Caco-2 (cell line): ENCODE measurements around the gene ROPN1L. TPM values are rescaled to one million over a fixed set of nuclear protein-coding genes. Genes with fewer than 3 reads are reported as not detected.
"Not testable (repeated sequence)": the region's sequence is repeated elsewhere in the genome, so short reads cannot be mapped to it uniquely, and the experiment has no call there.

Experiments used
- BruUV-seq: library from RNA; stranded (reverse); fragments of 400-500 nt; replicated peaks from 2 replicates; lab custom pipeline; 2021; lab: Mats Ljungman, UMichigan
- CTCF ChIA-PET: fragments of 300-600 bp; sonication (Branson Sonifier 250); formaldehyde crosslinking; loops from one replicate; lab custom pipeline; 2022; ENCODE audit warnings: antibody characterized with exemption; lab: Charles Lee
- POLR2A ChIA-PET: fragments of 300-600 bp; sonication (Branson Sonifier 250); formaldehyde crosslinking; loops from one replicate; lab custom pipeline; 2022; ENCODE audit warnings: antibody characterized with exemption; lab: Charles Lee
- DNase-seq, 2 experiments: peaks; one replicate each; pipeline versions ENCODE4 v3.0.0 to v3.0.0-alpha.2; 2020 to 2022
- H3K27me3 ChIP-seq: replicated peaks from 2 replicates; pipeline ENCODE4 v1.6.0; 2011; ENCODE audit warnings: low read length; ENCODE audit not compliant: control insufficient read depth, insufficient read depth
- H3K36me3 ChIP-seq: 2 replicates; pipeline ENCODE4 v1.5.1; 2011; ENCODE audit warnings: low read length; ENCODE audit not compliant: control insufficient read depth, insufficient read depth
- H3K4me1 ChIP-seq: fragments of 250-450 bp; sonication (Bioruptor Pico); 2 replicates; pipeline ENCODE4 v1.5.1; 2020; ENCODE audit warnings: mild to moderate bottlenecking
- H3K4me3 ChIP-seq: 2 replicates; pipeline ENCODE4 v1.5.1; 2011; ENCODE audit warnings: low read depth, mild to moderate bottlenecking, control low read depth, low read length
- H3K9me3 ChIP-seq: fragments of 250-450 bp; sonication (Bioruptor Pico); 2 replicates; pipeline ENCODE4 v1.5.1; 2020; ENCODE audit warnings: mild to moderate bottlenecking, moderate library complexity
- H3K27ac Mint-ChIP-seq: one replicate; pipeline ENCODE4 v1.8.0; 2022; ENCODE audit warnings: mixed read lengths; ENCODE audit not compliant: unreplicated experiment
- H3K27me3 Mint-ChIP-seq: one replicate; pipeline ENCODE4 v1.8.0; 2022; ENCODE audit warnings: mixed read lengths; ENCODE audit not compliant: insufficient read depth, unreplicated experiment
- H3K36me3 Mint-ChIP-seq: one replicate; pipeline ENCODE4 v1.8.0; 2022; ENCODE audit warnings: mild to moderate bottlenecking, mixed read lengths; ENCODE audit not compliant: insufficient read depth, unreplicated experiment
- H3K4me1 Mint-ChIP-seq: one replicate; pipeline ENCODE4 v1.8.0; 2022; ENCODE audit warnings: low read depth, mixed read lengths; ENCODE audit not compliant: unreplicated experiment
- H3K4me3 Mint-ChIP-seq: one replicate; pipeline ENCODE4 v1.8.0; 2022; ENCODE audit warnings: mild to moderate bottlenecking, moderate library complexity, mixed read lengths; ENCODE audit not compliant: unreplicated experiment
- H3K9me3 Mint-ChIP-seq: one replicate; pipeline ENCODE4 v1.8.0; 2022; ENCODE audit warnings: mixed read lengths; ENCODE audit not compliant: unreplicated experiment
- intact Hi-C: fragments of 100-400 bp; cut with micrococcal nuclease; formaldehyde crosslinking; loops from one replicate; pipeline ENCODE4 v1.10.0; 2022; ENCODE audit not compliant: unreplicated experiment
- total RNA-seq: library from RNA; stranded (reverse); gene quantifications from 2 replicates; pipeline ENCODE4 v1.2.3, GENCODE V29; 2022
- TF ChIP-seq, protein P1 (sequence below), 2 experiments: fragments of 200-600 bp in 1 of 2; IDR thresholded peaks; 1 replicate in 1 of 2; 2 replicates in 1 of 2; pipeline versions ENCODE4 v1.5.1 to v1.8.0; 2011 to 2022; ENCODE audit warnings: antibody characterized with exemption in 1 of 2, control low read depth in 1 of 2, inconsistent platforms in 1 of 2, low read depth in 1 of 2, low read length in 1 of 2, mild to moderate bottlenecking in 1 of 2, moderate library complexity in 1 of 2; ENCODE audit not compliant: insufficient read depth in 1 of 2, severe bottlenecking in 1 of 2, unreplicated experiment in 1 of 2

ROPN1L gene
- total RNA-seq, 1 experiment from 2014 or later = 0.48 TPM

DNA sequence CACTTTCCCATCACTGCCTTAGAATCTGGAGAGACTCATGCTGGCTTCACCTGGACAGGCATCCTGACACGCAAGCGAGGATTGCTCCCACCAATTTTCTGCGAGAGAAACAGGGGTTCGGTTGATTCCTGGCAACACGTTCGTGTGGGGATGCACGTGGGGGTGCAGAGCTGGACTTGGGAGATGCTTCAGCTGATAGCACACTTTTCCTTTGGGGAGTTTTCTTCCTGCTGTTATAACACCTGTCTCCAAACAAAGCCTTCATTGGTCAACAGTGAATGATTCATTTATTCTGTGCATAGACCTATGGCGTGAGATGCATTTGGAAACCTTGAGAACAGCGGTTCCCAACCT, 50.0 kb downstream of the ROPN1L start:
- Mint-ChIP-seq H3K27me3 (no peaks in the 10 kb centered on the region), H3K27ac (no peak overlapping the region), H3K4me3 (no peak overlapping the region), H3K36me3 (peaks cover 26% of the 10 kb centered on the region), H3K4me1 (no peaks in the 10 kb centered on the region), H3K9me3 (peaks cover 19% of the 10 kb centered on the region)
- H3K9me3 ChIP-seq = peaks cover 44% of the 10 kb centered on the region
- no peak for DNase-seq
- POLR2A ChIA-PET = no interaction called here
- H3K4me3 ChIP-seq = no peak overlapping the region
- no peaks in the 10 kb centered on the region; the same call in 1 of the 2 replicates for H3K4me1 ChIP-seq
- H3K36me3 ChIP-seq = no peaks in the 10 kb centered on the region
- CTCF ChIA-PET = no interaction called here
- no peaks in the 10 kb centered on the region for H3K27me3 ChIP-seq
- intact Hi-C loops = no loop called here
- no TSS peak for BruUV-seq
- TF ChIP-seq, protein P1, sequence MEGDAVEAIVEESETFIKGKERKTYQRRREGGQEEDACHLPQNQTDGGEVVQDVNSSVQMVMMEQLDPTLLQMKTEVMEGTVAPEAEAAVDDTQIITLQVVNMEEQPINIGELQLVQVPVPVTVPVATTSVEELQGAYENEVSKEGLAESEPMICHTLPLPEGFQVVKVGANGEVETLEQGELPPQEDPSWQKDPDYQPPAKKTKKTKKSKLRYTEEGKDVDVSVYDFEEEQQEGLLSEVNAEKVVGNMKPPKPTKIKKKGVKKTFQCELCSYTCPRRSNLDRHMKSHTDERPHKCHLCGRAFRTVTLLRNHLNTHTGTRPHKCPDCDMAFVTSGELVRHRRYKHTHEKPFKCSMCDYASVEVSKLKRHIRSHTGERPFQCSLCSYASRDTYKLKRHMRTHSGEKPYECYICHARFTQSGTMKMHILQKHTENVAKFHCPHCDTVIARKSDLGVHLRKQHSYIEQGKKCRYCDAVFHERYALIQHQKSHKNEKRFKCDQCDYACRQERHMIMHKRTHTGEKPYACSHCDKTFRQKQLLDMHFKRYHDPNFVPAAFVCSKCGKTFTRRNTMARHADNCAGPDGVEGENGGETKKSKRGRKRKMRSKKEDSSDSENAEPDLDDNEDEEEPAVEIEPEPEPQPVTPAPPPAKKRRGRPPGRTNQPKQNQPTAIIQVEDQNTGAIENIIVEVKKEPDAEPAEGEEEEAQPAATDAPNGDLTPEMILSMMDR (IDR thresholded peaks at IDR 0.05; ENCODE audit: insufficient read depth in 1 of 2, low read depth in 1 of 2, low read length in 1 of 2, severe bottlenecking in 1 of 2, unreplicated experiment in 1 of 2) = no peak

DNA sequence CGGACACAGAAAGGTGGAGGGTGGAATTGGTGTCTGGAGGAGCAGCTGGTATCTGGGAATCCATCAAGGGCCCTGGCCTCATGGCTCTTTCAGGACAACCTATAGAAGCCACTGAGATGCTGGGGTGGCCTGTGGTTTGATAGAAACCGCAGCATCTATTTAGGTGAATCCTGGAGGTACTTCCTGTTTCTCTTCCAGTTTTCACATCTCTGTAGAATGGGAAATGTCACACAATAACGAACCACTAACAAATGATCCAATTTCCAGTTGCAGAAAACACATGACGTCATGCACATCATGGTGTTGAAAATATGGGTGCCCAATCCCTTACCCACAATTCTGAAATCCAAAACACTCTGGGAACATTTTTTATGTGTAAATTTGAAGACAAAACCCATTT, 52.2 kb downstream of the ROPN1L start:
- Histone ChIP-seq H3K4me3 (no peak overlapping the region), H3K4me1 (no peaks in the 10 kb centered on the region; the same call in 1 of the 2 replicates), H3K27me3 (no peaks in the 10 kb centered on the region), H3K36me3 (no peaks in the 10 kb centered on the region), H3K9me3 (peaks cover 52% of the 10 kb centered on the region)
- POLR2A ChIA-PET = no interaction called here
- Mint-ChIP-seq H3K27me3 (no peaks in the 10 kb centered on the region), H3K27ac (no peak overlapping the region), H3K4me1 (no peaks in the 10 kb centered on the region), H3K4me3 (no peak overlapping the region), H3K9me3 (peaks cover 21% of the 10 kb centered on the region), H3K36me3 (peaks cover 39% of the 10 kb centered on the region)
- DNase-seq = no peak
- CTCF ChIA-PET = no interaction called here
- no TSS peak for BruUV-seq
- intact Hi-C loops = loop anchor here (2.0 kb wide), 1 partner anchor 13 kb away; no protein-coding TSS in a partner anchor
- TF ChIP-seq, protein P1 (IDR thresholded peaks at IDR 0.05; ENCODE audit: insufficient read depth in 1 of 2, low read depth in 1 of 2, low read length in 1 of 2, severe bottlenecking in 1 of 2, unreplicated experiment in 1 of 2) = no peak

DNA sequence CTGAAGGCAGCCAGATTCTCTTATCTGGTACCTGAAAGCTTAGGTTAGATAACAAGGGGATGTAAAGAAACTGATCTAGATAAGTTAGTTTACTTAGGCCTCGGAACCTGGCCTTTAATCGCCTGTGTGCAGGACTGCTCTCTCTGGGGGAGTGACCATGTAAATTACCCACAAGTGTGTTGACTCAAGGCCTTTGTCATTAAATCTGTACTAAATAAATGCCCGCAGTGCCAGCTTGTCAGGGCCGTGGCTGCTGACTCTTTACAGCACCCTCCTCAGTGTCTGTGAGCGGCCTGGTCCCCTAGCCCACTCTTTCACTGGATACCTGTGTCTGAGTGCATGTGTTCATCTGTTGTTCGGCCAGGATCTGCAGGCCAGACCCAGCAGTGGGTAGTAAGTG, 52.8 kb downstream of the ROPN1L start:
- H3K4me1 ChIP-seq, H3K36me3 ChIP-seq, H3K27me3 Mint-ChIP-seq, H3K4me3 ChIP-seq, H3K4me3 Mint-ChIP-seq, CTCF ChIA-PET, H3K27me3 ChIP-seq, BruUV-seq, H3K4me1 Mint-ChIP-seq, H3K27ac Mint-ChIP-seq: not testable (repeated sequence)
- Mint-ChIP-seq H3K36me3 (peaks cover 39% of the 10 kb centered on the region), H3K9me3 (peaks cover 18% of the 10 kb centered on the region)
- DNase-seq = peak; percentile 43 to 68
- peaks cover 52% of the 10 kb centered on the region for H3K9me3 ChIP-seq
- intact Hi-C loops = loop anchor here (2.0 kb wide), 1 partner anchor 14 kb away; no protein-coding TSS in a partner anchor
- POLR2A ChIA-PET = interaction anchor here (1.0 kb wide), 1 partner anchor 52 kb away, joined by 9 read pairs; no protein-coding TSS in a partner anchor

DNA sequence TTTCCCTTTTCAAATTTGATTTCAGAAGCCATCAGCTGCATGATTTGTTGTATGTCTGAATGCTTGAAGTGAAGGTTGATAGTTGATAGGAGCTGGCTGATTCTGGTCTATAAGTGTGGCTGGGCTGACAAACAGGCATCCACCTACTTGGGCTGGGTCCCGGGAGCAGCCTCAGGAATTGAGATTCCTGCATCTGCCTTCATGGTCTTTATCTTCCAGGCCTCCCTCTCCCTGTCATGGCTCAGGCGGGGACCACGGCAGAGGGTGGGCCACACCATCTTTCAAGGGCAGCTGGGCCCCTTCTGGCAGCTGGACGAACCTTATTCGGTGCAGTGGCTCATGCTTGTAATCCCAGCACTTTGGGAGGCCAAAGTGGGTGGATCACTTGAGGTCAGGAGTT, 55.9 kb downstream of the ROPN1L start:
- Histone ChIP-seq H3K4me1 (peaks cover 7% of the 10 kb centered on the region), H3K9me3 (peaks cover 48% of the 10 kb centered on the region), H3K36me3 (no peaks in the 10 kb centered on the region), H3K27me3 (no peaks in the 10 kb centered on the region), H3K4me3 (no peak overlapping the region)
- Mint-ChIP-seq H3K9me3 (peaks cover 18% of the 10 kb centered on the region), H3K4me3 (no peak overlapping the region), H3K4me1 (peaks cover 6% of the 10 kb centered on the region), H3K27ac (no peak overlapping the region), H3K27me3 (no peaks in the 10 kb centered on the region), H3K36me3 (peaks cover 30% of the 10 kb centered on the region)
- no TSS peak for BruUV-seq
- ChIA-PET CTCF (no interaction called here), POLR2A (no interaction called here)
- no peak for DNase-seq
- TF ChIP-seq, protein P1 (IDR thresholded peaks at IDR 0.05; ENCODE audit: insufficient read depth in 1 of 2, low read depth in 1 of 2, low read length in 1 of 2, severe bottlenecking in 1 of 2, unreplicated experiment in 1 of 2) = no peak
- intact Hi-C loops = no loop called here
